Glomerular visceral epithelial cell (primary cell): Measurements from ENCODE around the gene PTPN22.
"Not testable (repeated sequence)": the region's sequence is repeated elsewhere in the genome, so short reads cannot be mapped to it uniquely, and the experiment has no call there.

Source experiments
- DNase-seq: peaks from one replicate; pipeline ENCODE4 v3.0.0-alpha.2; 2016; ENCODE audit errors: extremely low spot score

PTPN22 gene

DNA sequence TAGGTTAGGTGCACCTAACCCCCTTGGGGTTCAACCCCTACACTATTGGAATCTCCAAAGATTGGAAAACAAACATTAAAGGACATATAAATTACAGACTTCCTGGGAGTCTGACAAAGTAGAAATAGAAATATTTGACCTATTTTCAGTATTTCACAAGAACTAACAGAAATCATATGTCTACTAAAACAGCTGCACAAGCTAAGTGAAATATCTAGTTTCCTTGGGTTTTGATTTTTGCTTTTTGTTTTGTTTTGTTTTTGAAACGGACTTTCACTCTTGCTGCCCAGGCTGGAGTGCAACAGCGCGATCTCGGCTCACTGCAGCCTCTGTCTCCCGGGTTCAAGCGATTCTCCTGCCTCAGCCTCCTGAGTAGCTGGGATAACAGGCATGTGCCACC is 18.8 kb downstream of the PTPN22 start:
- DNase-seq: not testable (repeated sequence)

- no peak for DNase-seq
Measured at GRCh38 chr1:113850127-113850796, 21.2 kb downstream of the PTPN22 start.

- no peak for DNase-seq
Measured at GRCh38 chr1:113849072-113849471, 22.4 kb downstream of the PTPN22 start.

DNA sequence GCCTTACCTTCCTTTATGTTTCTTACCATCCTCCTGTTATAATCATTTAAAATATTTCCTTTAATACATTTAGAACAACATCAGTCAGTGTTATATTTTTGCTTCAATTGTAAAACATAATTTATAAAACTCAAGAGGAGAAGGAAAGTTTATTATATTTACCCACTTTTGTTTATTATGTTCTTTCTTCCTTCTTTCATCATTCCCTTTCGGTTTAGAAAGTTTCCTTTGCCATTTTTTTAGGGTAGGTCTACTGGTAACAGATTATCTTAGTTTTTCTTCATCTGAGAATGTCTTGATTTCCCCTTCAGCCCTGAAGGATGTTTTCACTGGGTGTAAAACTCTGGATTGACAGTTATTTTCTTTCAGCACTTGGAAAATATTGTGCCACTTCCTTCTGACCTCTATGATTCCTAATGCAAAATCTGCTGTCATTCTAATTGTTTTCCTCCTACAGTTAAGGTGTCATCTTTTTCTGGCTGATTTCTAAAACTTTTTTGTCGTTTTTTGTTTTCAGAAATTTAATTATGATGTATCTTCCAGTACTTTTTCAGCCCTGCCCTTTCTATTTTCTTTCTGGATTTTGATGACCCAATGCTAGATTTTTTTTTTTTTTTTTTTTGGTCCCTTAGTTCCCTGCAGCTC is 25.0 kb downstream of the PTPN22 start:
- DNase-seq: no peak

DNA sequence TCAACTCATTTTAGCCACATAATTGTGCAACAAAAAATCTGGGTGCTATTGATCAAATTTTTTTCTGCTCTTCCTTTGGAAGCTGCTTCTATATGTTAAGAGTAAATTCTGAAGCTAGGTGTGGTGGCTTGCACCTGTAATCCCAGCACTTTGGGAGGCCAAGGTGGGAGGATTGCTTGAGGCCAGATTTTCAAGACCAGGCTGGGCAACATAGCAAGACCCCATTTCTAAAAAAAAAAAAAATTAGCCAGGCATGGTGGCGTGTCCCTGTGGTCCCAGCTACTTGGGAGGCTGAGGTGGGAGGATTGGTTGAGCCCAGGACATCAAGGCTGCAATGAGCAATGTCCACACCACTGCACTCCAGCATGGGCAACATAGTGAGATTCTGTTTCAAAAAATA is 35.0 kb downstream of the PTPN22 start:
- no peak for DNase-seq

GRCh38 chr1:113835686-113836290 is 35.7 kb downstream of the PTPN22 start:
- peak; percentile 58 for DNase-seq

- DNase-seq: peak; percentile 10
Measured at GRCh38 chr1:113834716-113835115, 36.8 kb downstream of the PTPN22 start.

GRCh38 chr1:113830039-113830438 is 41.5 kb downstream of the PTPN22 start:
- DNase-seq: no peak

DNA sequence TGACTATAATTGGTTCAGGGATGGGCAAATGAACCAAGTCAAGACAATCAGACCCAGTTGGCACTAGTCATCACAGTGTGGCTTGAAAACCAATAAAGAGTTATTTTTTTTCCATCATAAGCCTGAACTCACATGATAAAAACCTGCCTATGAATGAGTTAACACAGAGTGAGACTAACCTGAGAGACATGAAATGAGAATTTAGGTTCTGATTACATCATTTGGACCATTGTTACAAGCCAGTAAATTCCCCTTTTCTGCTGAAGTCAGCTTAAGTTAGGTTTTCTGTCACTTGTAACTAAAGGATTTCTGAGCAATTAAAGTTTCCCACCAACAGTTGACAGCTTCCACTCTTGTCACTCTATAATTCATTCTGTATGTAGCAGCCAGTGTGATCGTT is 49.6 kb downstream of the PTPN22 start:
- DNase-seq: no peak

- DNase-seq: no peak
Measured at GRCh38 chr1:113818578-113818977, 52.9 kb downstream of the PTPN22 start.

DNA sequence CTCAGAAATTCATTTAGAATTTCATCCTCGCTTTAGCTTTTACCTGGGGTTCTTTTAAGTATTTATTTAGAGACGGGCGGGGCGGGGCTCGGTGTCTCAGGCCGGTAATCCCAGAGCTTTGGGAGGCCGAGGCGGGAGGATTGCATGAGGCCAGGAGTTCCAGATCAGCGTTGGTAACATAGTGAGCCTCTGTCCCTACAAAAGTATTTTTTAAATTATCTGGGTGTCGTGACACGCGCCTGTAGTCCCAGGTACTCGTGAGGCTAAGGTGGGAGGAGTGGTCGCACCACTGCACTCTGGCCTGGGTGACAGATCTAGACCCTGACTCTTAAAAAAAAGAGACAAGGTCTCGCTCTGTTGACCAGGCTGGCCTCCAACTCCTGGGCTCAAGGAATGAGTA is 58.3 kb downstream of the PTPN22 start:
- DNase-seq: no peak

GRCh38 chr1:113812661-113813135 is 58.8 kb downstream of the PTPN22 start:
- no peak for DNase-seq

GRCh38 chr1:113811888-113812660 is 59.4 kb downstream of the PTPN22 start, which contains the start of gene RSBN1:
RSBN1 (minus strand) TSS chr1:113812476; CDS start chr1:113812412, 64 bp downstream.
- peak; percentile 99 for DNase-seq

DNA sequence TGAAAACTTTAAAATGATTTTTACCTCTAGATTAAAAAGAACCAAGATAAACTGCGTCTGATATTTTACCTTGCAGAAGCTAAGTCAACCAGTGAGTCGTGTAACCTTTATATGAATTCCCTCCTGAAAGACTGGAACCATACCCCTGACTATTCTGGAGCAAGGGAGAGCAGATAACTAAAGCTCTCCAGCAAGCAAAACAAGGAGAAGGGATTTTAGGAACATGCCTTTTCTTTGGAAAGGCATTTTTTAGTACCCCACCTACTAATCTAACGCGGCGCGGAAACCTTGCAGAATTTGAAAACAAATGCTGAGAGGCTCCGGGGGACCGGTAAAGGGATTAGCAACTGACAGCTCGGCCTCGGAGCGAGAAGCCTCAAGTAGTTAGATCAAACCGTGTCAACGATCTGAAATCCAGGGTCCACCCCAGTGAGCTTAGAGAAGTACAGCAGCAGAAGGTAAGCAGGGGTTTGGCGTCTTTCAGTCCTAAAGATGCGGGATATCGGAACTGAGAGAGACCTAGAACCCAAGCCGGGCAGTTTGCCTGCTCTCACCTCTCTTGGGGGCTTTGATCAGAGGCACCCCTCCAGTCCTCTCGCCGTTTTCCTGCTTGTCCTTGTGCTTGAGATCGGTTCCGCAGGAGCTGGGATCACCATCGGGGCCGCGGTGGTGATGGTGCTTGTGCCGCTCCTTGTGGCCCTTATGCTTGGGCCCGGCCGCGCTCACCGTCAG is 60.2 kb downstream of the PTPN22 start:
- DNase-seq: peak; percentile 17

DNA sequence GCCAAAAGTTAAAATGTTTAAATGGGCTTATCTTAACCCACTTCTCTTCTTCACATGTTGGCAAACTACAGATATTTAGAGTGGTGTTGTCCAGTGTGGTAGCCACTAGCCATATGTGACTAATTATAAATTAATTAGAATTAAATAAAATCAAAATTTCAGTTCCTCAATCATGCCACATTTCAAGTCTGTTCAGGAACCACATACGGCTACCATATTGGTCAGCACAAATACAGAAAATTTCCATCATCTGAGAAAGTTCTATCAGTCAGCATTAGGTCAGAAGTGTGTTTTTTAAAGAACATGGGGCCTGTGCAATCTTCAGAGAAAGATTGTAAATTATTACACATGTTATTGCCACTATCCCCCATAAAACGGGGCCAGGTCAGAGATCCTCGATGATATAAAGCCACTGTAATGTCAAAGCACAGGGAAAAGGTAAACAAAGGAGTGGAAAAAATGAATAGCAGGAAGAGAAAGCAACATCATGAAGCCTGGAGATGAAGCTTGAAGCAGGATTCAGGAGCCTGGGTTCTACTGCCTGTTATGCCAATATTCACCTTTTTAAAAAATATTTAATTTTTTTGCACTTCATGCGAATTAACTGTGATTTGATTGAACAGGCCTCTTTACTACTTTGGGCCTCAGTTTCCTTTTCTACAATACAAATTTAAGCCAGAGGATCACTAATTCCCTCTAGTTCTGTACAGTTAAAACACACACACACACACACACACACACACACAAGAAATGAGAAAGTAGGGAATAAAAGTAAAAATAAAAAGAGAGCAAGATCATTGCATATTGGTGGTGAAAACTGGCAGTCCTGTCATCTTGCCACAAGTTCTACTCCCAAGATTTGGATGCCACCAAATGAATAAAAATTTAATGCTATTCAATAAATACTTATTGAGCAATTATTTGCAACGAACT is 61.6 kb downstream of the PTPN22 start:
- peak; percentile 4 for DNase-seq

DNA sequence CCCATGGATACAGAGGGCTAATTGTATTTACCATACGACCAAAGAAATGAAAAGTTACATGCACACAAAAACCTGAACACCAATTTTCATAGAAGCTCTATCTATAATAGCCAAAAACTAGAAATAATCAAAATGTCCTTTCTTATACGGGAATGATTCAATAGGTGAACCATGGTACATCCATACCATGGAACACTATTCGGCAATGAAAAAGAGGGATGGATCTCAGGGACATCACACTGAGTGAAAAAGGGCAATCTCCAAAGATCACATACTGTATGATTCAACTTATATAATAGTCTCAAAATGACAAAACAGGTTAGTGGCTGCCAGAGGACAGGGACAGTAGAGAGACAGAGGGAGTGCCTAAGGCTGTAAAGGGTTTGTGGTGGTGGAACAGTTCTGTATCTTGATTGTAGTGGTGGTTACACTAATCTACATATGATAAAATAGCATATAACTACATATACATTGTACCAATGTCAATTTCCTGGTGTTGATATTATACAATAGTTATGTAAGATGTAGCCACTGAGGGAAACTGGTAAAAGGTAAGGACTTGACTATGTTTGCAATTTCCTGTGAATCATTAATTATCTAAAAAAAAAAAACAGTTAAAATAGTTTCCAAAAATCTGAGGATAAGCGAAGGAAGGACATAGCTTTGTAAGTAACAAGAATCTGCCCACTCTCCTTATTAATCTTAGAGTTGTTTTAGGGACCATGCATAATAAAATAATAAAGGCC is 62.9 kb downstream of the PTPN22 start:
- no peak for DNase-seq

DNA sequence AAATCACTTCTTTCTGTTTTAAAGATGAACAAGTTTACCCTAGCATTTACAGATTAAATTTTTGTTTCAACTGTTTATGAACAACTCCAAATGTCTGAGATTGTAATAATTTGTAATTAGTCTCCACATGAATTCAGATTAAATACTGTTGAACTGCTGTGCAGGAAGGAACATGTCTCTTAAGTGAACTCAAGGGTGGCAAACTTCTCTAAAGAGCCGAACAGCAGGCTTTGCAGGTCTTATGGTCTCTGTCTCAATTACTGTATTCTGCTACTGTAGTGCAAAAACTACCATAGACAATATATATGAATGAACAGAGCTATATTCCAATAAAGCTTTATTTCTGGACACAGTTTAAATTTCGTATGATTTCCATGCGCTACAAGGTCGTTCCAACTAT is 65.9 kb downstream of the PTPN22 start:
- no peak for DNase-seq

GRCh38 chr1:113805256-113805531 is 66.3 kb downstream of the PTPN22 start:
- no peak for DNase-seq

GRCh38 chr1:113804421-113805255 is 66.9 kb downstream of the PTPN22 start:
- DNase-seq: peak; percentile 47
